Small intestine (tissue), 7 donors: ENCODE results near the gene ARPP19. TPM values are rescaled to one million over a fixed set of nuclear protein-coding genes. Genes with fewer than 3 reads are reported as not detected.
"Not testable (repeated sequence)": the region's sequence is repeated elsewhere in the genome, so short reads cannot be mapped to it uniquely, and the experiment has no call there.

ENCODE experiments used
- DNase-seq, 2 donors: peaks; one replicate each; pipeline versions ENCODE4 v3.0.0 to v3.0.0-alpha.2; 2013
- FAIRE-seq: peaks from 2 replicates; lab custom pipeline; 2012; peaks lifted over from hg19 to GRCh38; lab: Jason Lieb, UNC
- H3K27ac ChIP-seq, 3 donors: one replicate each; pipeline ENCODE4 v1.5.1; 2013; ENCODE audit warnings: low read length in 2 of 3, mild to moderate bottlenecking in 2 of 3, control low read depth in 1 of 3, inconsistent platforms in 1 of 3, low read depth in 1 of 3, moderate library complexity in 1 of 3
- H3K27me3 ChIP-seq, 3 donors: one replicate each; pipeline ENCODE4 v1.6.1; 2013; ENCODE audit warnings: low read length in 3 of 3, inconsistent platforms in 1 of 3; ENCODE audit not compliant: control insufficient read depth in 3 of 3, insufficient read depth in 3 of 3
- H3K36me3 ChIP-seq, 3 donors: one replicate each; pipeline ENCODE4 v1.6.1; 2013; ENCODE audit warnings: low read length in 3 of 3, inconsistent platforms in 1 of 3, low read depth in 1 of 3, mild to moderate bottlenecking in 1 of 3, moderate library complexity in 1 of 3; ENCODE audit not compliant: control insufficient read depth in 3 of 3, insufficient read depth in 2 of 3
- H3K4me1 ChIP-seq, 3 donors: one replicate each; pipeline ENCODE4 v1.6.1; 2013; ENCODE audit warnings: low read length in 2 of 3, inconsistent platforms in 1 of 3, low read depth in 1 of 3, mild to moderate bottlenecking in 1 of 3, moderate library complexity in 1 of 3; ENCODE audit not compliant: control insufficient read depth in 3 of 3, insufficient read depth in 2 of 3
- H3K4me3 ChIP-seq, 3 donors: one replicate each; pipeline ENCODE4 v1.5.1; 2013; ENCODE audit warnings: low read length in 3 of 3, control low read depth in 1 of 3, inconsistent platforms in 1 of 3, low read depth in 1 of 3, mild to moderate bottlenecking in 1 of 3, moderate library complexity in 1 of 3
- H3K9me3 ChIP-seq, 2 donors: one replicate each; pipeline ENCODE4 v1.6.1; 2013; ENCODE audit warnings: low read depth in 1 of 2, low read length in 1 of 2; ENCODE audit not compliant: control insufficient read depth in 2 of 2, insufficient read depth in 1 of 2
- WGBS, 3 donors: extraction: QIAGEN DNeasy Blood & Tissue Kit; methylation state at CpG; one replicate each; pipeline ENCODE4 v1.1.7; 2013; 5-methylcytosine and 5-hydroxymethylcytosine counted together
- polyA plus RNA-seq, 4 donors: library from polyadenylated mRNA; stranded (reverse) in 3 of 4; unstranded in 1 of 4; fragments of 200-250 nt in 3 of 4; fragments of 120-200 nt in 1 of 4; gene quantifications; one replicate each; pipeline versions ENCODE4 v1.2.1 to v1.2.3, GENCODE V29; 2013
- donor health status: healthy with polysubstance abuse.
- donor health status: control.
- donor health status: control.
- donor health status: Bipolar disorder and iron deficiency.
- donor health status: healthy.

Gene ARPP19
- polyA plus RNA-seq, 4 donors: 26.4 to 57.1 (median 29.1) TPM

GRCh38 chr15:52575573-52575972 is 6.7 kb upstream of the ARPP19 start:
- not testable (repeated sequence) for H3K36me3 ChIP-seq, H3K4me1 ChIP-seq, H3K9me3 ChIP-seq, DNase-seq, FAIRE-seq, H3K27me3 ChIP-seq, H3K4me3 ChIP-seq, H3K27ac ChIP-seq
- 83 to 87% (median 86%) methylated on average over 7 of the region's 7 CpGs for WGBS, 3 donors

GRCh38 chr15:52575072-52575471 is 6.2 kb upstream of the ARPP19 start:
- Histone ChIP-seq H3K4me3 (no peak overlapping the region), H3K4me1 (no peaks in the 10 kb centered on the region), H3K9me3 (no peaks in the 10 kb centered on the region), H3K36me3 (no peaks in the 10 kb centered on the region), H3K27ac (no peak overlapping the region), H3K27me3 (no peaks in the 10 kb centered on the region)
- 94 to 99% (median 98%) methylated on average over 2 of the region's 2 CpGs for WGBS, 3 donors
- DNase-seq (no peak), FAIRE-seq (no peak)

GRCh38 chr15:52574623-52575022 is 5.8 kb upstream of the ARPP19 start:
- not testable (repeated sequence) for H3K4me3 ChIP-seq, H3K27ac ChIP-seq, H3K36me3 ChIP-seq, DNase-seq, H3K9me3 ChIP-seq, H3K4me1 ChIP-seq, H3K27me3 ChIP-seq, FAIRE-seq
- WGBS, 3 donors: 71 to 91% (median 75%) methylated on average over 3 of the region's 3 CpGs

GRCh38 chr15:52567871-52568600 is 794 bp downstream of the ARPP19 start:
- no peak for FAIRE-seq
- Histone ChIP-seq H3K4me3 (peak overlapping the region; percentile 67 to 77 (median 74)), H3K27me3 (no peaks in the 10 kb centered on the region), H3K9me3 (no peaks in the 10 kb centered on the region), H3K27ac (peak overlapping the region; percentile 86 to 99 (median 98)), H3K4me1 (peaks cover 0 to 15% (median 5%) of the 10 kb centered on the region in 3 donors), H3K36me3 (peaks cover 0 to 2% (median 0%) of the 10 kb centered on the region in 3 donors)
- peak in 1 of 2 donors; percentile 83 for DNase-seq
- WGBS, 3 donors: 1 to 3% (median 2%) methylated on average over 25 of the region's 25 CpGs

DNA sequence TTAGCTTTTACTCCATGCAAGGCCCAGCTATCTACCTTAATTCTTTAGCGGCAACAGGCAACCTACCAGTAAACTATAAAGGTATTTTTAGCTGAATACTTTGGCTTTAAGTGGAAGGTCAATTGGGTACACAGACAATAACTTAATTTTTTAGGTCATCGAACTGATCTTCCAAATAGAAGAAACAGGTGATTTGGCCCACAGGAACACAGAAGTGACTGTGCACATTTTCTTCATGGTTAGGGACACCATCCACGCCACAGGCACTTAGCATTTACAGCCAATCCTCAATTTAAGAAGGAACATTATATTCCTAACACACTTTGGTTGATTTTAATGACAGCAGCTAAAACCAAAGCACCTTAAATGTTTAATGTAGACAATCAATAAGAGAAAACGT is 1.9 kb downstream of the ARPP19 start:
- peaks cover 0 to 15% (median 5%) of the 10 kb centered on the region in 3 donors for H3K4me1 ChIP-seq
- FAIRE-seq: no peak
- no peak overlapping the region for H3K27ac ChIP-seq
- no peaks in the 10 kb centered on the region for H3K9me3 ChIP-seq
- peak overlapping the region in 1 of 3 donors; percentile 18 for H3K4me3 ChIP-seq
- peak in 1 of 2 donors; percentile 14 for DNase-seq
- 27 to 47% (median 27%) methylated on average over 4 of the region's 4 CpGs for WGBS, 3 donors
- no peaks in the 10 kb centered on the region for H3K27me3 ChIP-seq
- peaks cover 0 to 2% (median 0%) of the 10 kb centered on the region in 3 donors for H3K36me3 ChIP-seq

GRCh38 chr15:52565417-52566358 is 3.1 kb downstream of the ARPP19 start:
- H3K4me3 ChIP-seq, H3K9me3 ChIP-seq, H3K27me3 ChIP-seq, H3K36me3 ChIP-seq, DNase-seq, FAIRE-seq: not testable (repeated sequence)
- Histone ChIP-seq H3K27ac (peak overlapping the region in 1 of 3 donors; percentile 11), H3K4me1 (peaks cover 0 to 15% (median 5%) of the 10 kb centered on the region in 3 donors)
- WGBS, 3 donors: 87 to 92% (median 90%) methylated on average over 13 of the region's 13 CpGs

DNA sequence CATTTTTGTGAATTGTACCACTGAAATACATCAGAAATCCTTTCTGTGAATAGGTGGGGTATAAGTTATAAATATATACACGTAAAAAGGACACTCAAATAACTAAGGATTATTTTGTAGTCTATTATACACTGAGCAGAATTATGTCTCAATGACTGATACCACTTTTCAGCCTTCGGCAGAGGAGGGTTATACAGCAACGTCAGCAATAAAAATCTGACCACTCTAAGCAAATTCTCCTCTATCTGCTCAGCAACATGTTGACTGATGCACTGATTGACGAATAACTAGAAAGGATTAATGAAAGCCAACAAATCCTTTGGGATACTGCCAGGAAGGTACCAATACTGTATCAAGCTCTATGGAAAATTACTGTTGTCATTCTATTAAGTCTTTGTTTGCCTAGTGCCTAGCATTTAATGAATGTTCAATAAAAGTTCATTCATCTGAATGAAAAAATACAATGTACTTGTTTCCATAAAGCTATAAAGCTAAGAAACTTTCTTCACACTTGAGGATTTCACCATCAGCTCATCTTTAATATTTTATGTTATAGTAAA is 5.2 kb downstream of the ARPP19 start:
- FAIRE-seq: no peak

GRCh38 chr15:52559575-52559974 is 9.3 kb downstream of the ARPP19 start:
- DNase-seq: no peak
- no peaks in the 10 kb centered on the region for H3K9me3 ChIP-seq
- FAIRE-seq: no peak
- H3K27ac ChIP-seq: no peak overlapping the region
- H3K27me3 ChIP-seq: no peaks in the 10 kb centered on the region
- H3K36me3 ChIP-seq: peaks cover 0 to 5% (median 0%) of the 10 kb centered on the region in 3 donors
- H3K4me1 ChIP-seq: peaks cover 0 to 10% (median 0%) of the 10 kb centered on the region in 3 donors
- 73 to 83% (median 76%) methylated on average over 2 of the region's 2 CpGs for WGBS, 3 donors
- no peak overlapping the region for H3K4me3 ChIP-seq

More for the DNA sequence above, 5.2 kb downstream of the ARPP19 start:
- Histone ChIP-seq H3K27me3 (no peaks in the 10 kb centered on the region), H3K36me3 (peaks cover 0 to 5% (median 0%) of the 10 kb centered on the region in 3 donors), H3K27ac (no peak overlapping the region), H3K9me3 (no peaks in the 10 kb centered on the region), H3K4me1 (peaks cover 0 to 19% (median 5%) of the 10 kb centered on the region in 3 donors), H3K4me3 (no peak overlapping the region)
- no peak for DNase-seq
- 62 to 71% (median 68%) methylated on average over 4 of the region's 4 CpGs for WGBS, 3 donors
